GM18511 (cell line): Measurements from ENCODE around the gene ARHGDIA.
"Not testable (repeated sequence)": the region's sequence is repeated elsewhere in the genome, so short reads cannot be mapped to it uniquely, and the experiment has no call there.

Experiments used
- ATAC-seq: cut with Tn5 transposase; IDR thresholded peaks from one replicate; pipeline ENCODE4 v1.9.1; 2021; ENCODE audit warnings: mild to moderate bottlenecking, moderate library complexity; ENCODE audit not compliant: unreplicated experiment

ARHGDIA gene

DNA sequence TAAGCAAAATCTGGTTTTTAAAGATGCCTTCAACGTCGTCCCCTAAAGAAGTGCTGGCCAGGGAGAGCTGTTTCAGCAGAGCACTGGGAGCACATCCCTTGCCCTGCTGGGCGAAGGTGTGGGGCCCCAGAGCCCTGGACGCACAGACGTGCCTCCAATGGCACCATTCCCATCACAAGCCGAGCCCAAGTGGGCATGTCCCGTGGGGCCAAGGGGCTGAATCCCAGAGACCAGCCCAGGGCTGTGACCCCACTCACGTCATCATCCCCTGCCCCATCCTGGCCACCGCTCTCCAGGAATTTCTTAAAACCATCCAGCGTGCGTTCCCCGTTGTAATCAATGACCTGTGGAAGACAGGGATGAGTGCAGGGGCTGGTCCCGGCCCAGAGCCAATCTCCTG lies 26.2 kb downstream of the ARHGDIA start:
- no peak for ATAC-seq

DNA sequence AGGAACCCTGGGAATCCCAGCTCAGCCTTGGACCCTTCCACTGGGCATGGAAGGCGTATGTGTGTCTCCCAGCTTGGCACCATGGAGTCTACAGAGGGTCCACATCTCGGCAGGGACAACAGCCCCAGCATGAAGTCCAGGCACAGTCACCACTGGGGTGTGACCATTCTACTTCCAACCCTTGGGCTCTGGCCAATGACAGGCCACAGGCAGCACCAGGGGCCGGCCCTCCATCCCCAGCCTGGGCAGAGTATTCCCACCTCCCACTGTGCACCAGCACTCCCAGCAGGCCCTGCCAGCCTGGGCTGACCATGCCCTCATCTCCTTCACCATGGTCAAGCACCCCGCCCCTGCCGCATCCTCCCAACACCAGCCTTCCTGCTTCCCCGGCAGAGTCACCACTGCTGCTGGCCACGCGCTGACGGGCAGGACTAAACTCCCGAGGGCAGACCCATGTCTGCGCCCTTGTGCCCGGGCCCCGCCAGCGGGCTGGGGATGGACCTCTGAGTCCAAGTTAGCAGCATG lies 26.7 kb downstream of the ARHGDIA start:
- ATAC-seq, result no peak

GRCh38 chr17:81843713-81844326 lies 27.3 kb downstream of the ARHGDIA start:
- ATAC-seq, result no peak

DNA sequence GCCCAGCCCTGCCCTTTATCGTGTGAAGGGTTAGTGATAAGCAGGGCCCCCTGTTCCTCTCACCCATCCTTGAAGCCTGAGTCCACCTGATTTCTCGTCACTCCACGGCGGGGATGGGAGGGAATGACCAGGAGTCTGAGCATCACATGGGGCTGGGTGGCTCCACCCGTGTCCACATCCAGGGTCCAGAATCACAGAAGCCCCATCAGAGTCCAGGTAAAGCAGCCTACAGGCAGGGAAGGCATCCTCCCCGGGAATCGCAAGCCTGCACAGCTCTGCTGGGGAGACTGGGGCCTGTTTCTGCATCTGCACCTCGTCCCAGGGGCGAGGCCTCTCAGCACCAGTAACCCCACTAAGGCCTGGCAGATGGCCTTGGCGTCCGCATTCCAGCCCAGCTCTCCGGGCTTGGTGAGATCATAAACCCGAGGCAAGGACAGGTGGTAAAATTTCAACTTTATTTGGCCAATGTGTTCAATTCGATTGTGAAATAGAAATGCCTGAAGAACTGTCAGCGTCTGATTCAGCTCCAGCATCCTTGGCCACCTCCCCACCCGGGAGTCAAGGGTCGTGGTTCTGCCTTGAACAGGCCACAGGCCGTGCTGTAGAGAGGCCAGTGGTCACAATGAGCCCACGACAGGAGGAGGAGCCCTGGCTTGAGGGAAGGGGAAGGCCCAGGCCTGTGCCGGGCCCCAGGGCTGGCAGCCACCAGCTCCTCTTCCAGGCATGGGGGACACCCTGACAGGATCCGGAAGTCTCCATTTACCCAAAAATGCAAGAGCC lies 28.2 kb downstream of the ARHGDIA start:
- no peak for ATAC-seq

DNA sequence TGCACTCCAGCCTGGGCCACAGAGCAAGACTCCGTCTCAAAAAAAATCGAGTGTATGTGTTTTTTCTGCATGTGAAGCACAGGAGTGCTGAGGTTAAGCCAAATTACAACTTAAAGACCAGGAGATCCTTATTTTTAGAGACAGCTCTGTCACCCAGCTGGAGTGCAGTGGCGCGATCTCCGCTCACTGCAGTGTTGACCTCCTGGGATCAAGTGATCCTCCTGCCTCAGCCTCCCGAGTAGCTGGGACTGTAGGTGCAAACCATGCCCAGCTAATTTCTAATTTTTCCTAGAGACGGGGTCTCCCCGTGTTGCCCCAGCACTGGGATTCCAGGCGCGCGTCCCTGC lies 28.8 kb downstream of the ARHGDIA start:
- no peak for ATAC-seq

DNA sequence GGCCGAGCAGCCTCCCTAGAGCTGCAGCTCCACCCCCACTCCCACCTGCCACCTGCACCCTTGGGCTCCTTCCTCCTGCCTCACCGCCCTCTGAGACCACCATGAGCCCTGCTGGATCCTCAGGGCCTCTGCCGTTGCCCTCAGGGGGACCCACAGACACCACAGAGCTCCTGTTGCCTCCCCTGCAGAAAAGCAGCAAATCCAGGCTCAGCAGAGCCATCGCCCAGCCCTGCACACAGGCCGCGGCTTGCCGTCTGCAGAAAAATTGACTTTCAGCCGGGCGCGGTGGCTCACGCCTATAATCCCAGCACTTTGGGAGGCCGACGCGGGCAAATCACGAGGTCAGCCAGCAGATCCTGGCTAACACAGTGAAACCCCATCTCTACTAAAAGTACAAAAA lies 29.3 kb downstream of the ARHGDIA start:
- ATAC-seq, result no peak

GRCh38 chr17:81840826-81841778 lies 30.0 kb downstream of the ARHGDIA start:
- ATAC-seq, result no peak

DNA sequence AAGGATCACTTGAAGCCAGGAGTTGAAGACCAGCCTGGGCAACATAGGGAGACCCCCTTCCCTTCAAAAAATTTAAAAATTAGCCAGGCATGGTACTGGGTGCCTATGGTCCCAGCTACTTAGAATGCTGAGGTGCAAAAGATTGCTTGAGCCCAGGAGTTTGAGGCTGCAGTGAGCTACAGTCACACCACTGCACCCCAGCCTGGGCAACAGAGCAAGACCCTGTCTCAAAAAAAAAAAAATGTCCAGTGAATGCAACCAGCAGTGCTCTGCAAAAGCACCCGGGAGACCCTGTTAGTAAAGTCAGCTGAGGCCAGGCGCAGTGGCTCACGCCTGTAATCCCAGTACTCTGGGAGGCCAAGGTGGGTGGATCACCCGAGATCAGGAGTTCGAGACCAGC lies 31.1 kb downstream of the ARHGDIA start:
- not testable (repeated sequence) for ATAC-seq

DNA sequence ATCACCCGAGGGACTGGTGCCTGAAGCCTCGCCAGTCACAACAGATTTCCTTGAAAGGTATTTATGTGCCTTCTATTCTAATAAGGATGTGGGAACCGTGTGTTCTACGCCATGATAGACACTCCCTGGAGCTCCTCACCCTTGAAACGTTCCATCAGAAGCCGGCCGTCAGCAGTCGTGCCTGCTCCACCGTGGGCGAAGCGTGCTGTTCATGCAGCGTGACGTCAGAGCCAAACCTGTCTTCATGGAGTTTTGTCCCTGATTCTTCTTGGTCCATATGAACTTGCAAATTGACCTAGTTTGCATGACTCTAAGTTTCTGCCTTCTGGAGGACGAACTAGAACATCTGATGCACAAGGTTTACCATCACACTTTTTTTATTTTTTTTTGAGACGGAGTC lies 31.8 kb downstream of the ARHGDIA start:
- no peak for ATAC-seq

DNA sequence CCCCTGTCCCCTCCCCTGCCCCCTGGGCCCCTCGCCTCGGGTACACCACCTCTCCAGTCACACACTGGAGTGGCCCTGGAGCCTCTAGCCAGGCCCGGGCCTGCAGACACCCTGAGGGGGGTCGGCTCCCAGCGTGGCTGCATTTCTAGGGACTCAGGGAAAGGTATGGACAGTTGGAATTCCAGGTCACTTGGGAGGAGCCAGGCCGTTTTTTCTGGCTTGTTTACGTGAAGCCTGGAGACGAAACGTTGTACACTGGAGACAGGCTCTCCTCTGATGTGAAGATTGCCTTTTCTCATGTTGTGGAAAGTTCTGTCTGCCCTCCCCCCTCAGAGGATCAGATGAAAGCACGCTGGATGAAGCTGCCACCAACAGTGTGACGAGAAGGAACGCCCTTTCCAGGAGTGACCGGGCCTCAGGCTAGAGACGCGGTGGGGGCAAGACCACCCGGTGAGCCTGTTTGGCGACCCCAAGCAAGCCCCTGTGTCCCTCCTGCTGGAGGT lies 32.3 kb downstream of the ARHGDIA start:
- ATAC-seq, result no peak

GRCh38 chr17:81837641-81838040 lies 33.5 kb downstream of the ARHGDIA start:
- no peak for ATAC-seq

DNA sequence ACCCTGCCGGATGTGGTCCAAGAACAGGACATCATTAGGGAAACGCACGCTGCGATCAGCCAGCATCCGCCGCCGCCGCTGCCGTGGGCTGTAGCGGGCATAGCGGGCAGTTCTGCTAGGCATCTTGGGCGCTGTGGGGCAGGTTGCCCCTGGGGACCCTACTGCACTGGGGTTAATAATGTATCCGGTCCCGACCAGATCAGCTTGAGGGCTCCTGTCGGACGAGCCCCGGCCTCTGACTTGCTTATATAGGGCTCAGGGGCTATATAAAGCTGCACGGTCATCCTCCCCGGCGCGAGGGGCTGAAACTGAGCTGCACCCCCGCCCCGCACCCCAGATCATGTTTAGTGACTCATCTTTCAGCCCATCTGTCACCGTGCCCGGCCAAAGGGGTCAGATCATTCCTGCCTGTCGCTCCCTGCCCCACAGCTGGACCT lies 36.3 kb downstream of the ARHGDIA start, which contains the start of gene PPP1R27:
TSS of gene PPP1R27 (minus strand) at position 220 of the 437 bp plus-strand sequence. CDS start at position 123, 97 bp downstream.
- ATAC-seq, result no peak

GRCh38 chr17:81833921-81834830 lies 37.0 kb downstream of the ARHGDIA start:
- no peak for ATAC-seq

GRCh38 chr17:81833160-81833920 lies 37.8 kb downstream of the ARHGDIA start, which contains the start of gene MCRIP1:
Gene MCRIP1 (minus strand): TSS chr17:81833291. CDS start chr17:81824506, 8,785 bp downstream.
- ATAC-seq, result peak; percentile 78

GRCh38 chr17:81832608-81833159 lies 38.5 kb downstream of the ARHGDIA start:
- peak; percentile 73 for ATAC-seq

DNA sequence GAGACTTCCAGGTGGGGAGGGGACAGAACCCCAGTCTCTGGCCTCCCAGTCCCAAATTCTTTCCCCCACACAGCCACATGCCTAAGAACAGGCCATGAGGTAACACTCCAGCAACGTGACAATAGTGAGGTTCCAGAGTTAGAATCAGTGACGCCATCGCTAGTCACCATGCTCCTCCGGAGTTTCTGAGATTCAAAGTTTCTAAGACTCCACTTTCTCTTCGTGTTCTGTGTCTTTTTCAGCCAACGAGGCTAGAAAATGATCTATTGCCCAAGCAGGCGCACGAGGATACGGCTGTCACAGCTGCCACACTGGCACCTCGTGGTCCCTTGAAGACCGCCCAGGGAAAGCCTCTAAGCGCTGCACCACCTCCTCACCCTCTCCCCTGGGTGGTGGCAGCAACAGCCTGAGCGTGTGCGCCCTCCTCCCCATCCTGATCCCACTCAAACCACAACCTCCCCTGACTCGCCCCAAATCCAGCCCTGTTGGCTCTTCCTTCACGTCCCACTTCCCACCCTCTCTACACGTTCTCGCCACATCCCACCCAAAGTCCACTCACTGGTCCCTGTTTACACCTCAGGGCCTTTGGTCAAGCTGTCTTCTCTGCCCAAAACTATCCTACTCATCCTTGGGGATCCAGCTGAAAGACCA lies 39.1 kb downstream of the ARHGDIA start:
- ATAC-seq, result no peak

DNA sequence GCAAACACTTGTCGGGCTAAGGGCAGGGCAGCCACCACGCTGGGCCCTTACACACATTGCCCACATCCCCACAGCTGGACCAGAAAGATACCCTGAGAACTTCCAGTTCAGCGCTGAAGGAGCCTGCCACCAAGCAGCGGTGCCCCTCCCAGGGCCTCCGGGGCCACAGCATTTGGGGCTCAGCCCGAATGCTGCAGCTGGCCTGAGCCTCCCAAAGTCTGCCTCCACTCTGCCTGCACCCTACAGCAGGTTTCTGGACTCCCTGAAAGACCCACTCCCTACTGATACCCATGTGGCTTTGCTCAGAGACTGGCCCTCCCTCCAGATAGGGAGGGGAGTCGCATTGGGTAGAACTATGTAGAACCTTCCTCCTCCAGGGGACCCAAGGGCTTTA lies 39.6 kb downstream of the ARHGDIA start:
- no peak for ATAC-seq

- no peak for ATAC-seq
Measured at GRCh38 chr17:81829858-81830257, 41.3 kb downstream of the ARHGDIA start.
